Right lung (tissue), 5 donors: ENCODE measurements around the gene ABTB2. TPM values are rescaled to one million over a fixed set of nuclear protein-coding genes. Genes with fewer than 3 reads are reported as not detected.

Experiments used
- DNase-seq, 2 donors: peaks; one replicate each; pipeline ENCODE4 v3.0.0-alpha.2; 2013
- polyA plus RNA-seq, 5 donors: library from polyadenylated mRNA; unstranded; fragments of 120-200 nt; gene quantifications; one replicate each; pipeline versions ENCODE4 v1.2.1 to v1.2.3, GENCODE V29; 2013; ENCODE audit warnings: inconsistent platforms in 1 of 5, low replicate concordance in 1 of 5; ENCODE audit not compliant: insufficient read length in 5 of 5, insufficient read depth in 1 of 5

Gene ABTB2
- polyA plus RNA-seq, 5 donors: 3.7 to 5.4 (median 4.1) TPM

DNA sequence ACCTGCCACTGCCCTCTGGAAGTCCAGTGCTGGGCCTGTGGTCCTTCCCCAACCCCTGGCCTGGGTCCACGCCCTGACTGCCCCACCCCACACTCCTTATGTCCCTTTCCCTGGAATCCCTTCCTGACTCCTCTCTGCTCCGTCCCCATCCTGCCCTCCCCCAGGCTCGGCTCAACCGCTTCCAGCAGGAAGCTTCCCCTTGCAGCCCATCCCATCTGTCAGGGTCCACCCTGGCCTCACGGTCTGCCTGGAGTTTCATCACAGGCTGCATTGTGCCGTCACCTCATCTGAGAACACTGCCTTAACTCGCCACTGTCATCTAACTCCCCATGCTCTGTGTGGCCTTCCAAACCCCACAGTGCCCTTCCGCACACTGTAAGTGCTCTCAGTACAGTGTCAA, 188.1 kb downstream of the ABTB2 start:
- DNase-seq: no peak

DNA sequence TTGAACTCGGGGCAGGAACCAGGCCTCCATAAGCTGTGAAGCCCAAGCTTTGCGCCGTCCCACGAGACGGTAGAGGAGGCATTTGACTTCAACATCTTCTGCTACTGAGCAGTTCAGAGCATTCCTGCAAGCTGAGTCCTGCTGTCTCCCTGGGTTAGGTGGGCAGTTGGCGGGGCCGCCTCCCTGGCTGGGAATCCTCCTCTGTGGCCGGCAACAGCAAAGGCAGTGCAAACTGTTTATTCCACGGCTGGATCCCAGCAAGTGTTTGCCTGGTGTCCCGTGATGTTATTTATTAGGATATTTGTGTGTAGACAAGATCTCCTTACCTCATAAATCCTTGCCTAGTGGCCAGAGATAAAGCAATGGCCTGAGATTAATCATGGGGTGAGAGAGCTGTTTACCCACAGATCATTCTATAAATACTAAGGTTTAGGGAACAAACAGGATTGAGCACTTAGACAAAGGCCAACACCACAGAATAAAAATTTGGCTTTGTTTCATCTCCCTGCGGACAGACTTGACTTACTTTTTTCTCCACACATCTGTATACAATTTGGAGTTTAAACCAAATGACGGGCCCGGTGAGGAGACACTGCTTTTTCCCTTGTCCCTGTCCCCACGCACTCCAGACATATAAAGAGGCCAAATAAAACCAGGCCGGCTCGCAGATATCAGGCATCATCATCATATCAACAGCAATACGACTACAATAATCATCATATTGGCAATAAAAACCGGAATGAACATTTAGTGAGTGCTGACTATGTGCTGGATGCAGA, 189.0 kb downstream of the ABTB2 start:
- DNase-seq: no peak

DNA sequence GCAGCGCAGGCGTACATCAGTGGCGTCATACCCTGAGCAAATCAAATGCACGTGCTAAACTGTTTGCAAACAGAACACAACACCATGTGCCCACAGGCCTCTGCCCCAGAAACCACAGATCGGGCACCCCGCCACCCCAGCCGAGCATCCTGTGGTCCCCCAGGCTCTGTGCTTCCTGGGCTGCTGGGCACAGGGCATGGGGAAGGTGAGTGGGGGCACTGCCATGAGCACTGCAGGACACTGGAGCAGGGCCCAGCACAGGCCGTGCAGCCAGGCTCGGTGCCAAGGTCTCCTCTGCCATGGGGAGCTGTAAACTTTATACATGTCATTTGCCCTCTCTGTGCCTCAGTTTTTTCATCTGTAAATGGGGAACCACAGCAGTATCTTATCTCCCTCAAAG, 189.8 kb downstream of the ABTB2 start:
- no peak for DNase-seq

DNA sequence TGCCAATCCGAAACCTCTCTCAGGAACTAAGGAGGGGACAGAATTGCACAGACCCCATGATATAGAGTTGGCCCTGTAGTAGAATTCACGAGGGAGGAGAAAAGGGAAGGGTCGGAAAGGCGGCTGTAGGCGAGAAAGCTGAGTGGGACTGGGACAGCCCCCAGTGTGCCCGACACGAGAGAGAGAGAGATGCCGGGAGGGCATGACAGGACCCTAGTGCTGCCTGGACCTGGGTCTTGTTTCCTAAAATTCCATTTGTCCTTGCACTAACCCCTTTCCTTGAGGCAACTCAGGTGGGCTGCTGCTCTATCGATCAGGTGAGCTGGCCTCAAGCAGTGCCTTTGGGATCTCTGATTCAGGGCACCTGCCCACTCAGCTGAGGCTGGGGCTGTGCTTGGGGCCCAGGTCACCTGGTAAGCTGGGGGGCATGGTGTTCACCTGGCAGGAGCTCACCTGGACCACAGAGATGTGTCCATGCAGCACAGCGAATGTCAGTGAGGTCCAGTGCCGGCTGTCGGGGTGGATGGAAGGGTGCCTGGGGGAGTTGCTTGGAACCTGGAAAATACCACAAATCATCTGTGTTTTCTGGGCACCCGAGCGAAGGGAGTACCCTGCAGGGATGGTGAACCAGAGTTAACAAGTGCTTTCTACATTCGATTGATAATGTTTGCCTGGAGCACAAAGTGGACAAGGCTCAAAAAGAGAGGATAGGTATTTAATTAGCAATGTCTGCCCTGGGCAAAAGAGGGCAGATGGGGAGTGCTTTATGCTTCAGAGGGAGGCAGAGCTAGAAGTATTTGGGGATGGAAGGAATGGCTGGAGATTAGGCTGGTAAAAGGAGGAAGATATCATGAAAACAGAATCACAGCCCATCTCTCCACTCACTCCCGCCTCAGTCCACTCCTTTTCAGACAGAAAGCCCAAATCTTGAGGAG, 190.7 kb downstream of the ABTB2 start:
- no peak for DNase-seq

DNA sequence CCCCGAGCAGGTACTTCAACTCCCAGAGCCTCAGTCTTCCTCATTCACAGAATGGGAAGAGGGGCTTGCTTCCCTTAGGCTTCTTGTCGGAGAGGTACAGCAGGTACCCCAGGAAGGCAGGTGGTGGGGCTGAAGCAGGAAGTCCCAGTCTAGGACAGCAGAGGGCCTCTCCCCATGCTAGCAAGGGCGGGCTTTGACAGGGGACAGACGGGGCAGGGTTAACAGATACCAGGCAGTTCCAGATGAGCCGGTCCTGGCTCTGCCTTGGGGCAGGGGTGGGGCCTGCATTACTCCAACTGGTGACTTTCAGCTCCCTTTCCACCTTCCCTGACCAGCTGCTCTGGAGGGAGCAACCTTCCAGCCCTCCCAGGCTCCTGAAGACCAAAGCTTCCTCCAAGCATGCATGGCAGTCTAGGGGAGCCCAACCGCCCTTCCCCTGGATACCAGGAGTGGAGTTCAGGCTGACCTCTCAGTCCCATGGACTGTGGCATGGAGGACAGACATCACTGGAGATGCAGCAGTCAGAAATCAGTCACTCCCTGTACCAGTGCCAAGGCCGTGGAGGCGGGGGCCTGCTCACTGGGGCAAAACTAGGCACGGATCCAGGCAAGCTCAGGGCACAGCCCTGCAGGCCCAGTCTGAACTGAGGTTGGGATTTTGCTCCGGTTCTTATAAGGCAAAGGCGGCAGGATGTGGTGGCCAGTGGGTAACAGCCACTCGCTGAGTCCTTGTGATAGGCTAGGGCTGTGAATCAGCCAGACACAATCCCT, 191.8 kb downstream of the ABTB2 start:
- no peak for DNase-seq

- no peak for DNase-seq
Observed at GRCh38 chr11:34165121-34165520, 192.7 kb downstream of the ABTB2 start.

GRCh38 chr11:34162856-34163255, 195.0 kb downstream of the ABTB2 start:
- no peak for DNase-seq

- no peak for DNase-seq
Observed at GRCh38 chr11:34162493-34162820, 195.4 kb downstream of the ABTB2 start.

GRCh38 chr11:34161812-34162492, 195.9 kb downstream of the ABTB2 start:
- no peak for DNase-seq

DNA sequence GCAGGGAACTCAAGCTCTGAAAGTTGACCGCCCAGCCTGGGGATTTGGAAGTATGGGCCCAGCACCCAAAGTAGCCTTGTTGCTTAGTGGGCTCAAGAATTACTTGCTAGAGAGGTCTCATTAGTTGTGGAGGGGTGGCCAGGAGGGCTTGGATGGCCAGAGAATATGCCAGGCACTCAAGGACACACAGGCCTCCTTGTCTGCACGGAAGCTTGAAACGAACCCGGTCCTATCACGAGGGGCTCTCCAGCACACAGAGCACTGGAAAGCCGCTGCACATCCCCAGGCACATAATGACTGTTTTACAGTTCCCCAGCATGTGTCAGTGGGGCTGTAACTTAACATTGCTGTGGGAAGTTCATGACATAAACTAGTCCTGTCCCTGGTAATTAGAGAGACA, 196.4 kb downstream of the ABTB2 start:
- no peak for DNase-seq

- DNase-seq: no peak
Observed at GRCh38 chr11:34160791-34161190, 197.0 kb downstream of the ABTB2 start.

- no peak for DNase-seq
Observed at GRCh38 chr11:34160049-34160721, 197.6 kb downstream of the ABTB2 start.

DNA sequence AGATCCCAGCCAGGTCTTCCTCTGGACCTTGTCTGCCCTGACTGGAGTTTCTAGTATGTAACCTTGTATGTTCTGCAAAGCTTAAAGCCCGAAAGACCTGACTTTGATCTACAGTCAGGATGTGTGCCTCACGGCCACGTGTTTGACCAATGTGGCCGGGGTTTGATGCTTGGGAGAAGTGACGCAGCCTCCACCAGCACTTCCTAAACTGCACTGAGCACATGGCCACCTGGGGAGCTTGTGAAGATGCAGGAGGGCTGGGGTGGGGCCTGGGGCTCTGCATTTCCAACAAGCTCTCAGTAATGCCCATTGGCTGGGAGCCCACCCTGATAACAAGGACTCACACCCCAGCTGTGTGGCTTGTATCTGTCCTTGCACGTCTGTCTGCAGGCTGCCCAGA, 199.1 kb downstream of the ABTB2 start:
- no peak for DNase-seq

DNA sequence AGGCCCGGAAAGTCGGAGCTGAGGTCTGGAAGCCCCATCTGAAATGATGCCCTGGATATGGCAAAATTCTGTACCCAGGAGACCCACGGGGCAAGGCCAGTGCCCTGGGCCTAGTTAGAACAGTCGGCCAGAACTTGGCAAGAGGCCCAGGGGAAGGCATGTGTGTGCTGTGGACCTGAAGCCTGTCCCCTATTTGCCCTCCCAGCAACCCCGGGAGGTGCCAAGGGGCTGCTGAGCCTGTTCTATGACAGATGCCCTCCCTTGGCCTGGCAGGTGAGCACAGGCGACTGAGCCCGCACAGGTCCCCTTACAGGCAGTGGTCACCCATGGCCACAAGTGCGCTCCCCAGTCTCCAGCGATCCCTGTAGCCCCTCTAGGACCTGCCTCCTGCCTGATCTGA, 200.6 kb downstream of the ABTB2 start:
- no peak for DNase-seq

DNA sequence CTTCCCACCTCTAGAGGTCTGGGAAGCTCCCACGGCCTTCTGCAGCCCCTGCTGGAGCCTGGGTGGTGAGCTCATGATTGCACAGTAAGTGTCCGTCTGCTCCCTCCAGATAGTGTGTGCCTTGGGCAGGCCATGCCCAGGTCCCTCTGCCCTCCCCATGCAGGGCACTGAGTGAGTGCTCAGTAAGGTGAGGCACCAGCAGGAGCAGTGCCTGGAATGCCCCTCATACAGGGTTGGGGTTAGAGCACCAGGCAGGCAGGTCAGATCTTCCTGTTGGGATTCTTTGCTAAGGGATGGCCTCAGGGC, 202.1 kb downstream of the ABTB2 start:
- no peak for DNase-seq

- no peak for DNase-seq
Observed at GRCh38 chr11:34155057-34155756, 202.6 kb downstream of the ABTB2 start.

DNA sequence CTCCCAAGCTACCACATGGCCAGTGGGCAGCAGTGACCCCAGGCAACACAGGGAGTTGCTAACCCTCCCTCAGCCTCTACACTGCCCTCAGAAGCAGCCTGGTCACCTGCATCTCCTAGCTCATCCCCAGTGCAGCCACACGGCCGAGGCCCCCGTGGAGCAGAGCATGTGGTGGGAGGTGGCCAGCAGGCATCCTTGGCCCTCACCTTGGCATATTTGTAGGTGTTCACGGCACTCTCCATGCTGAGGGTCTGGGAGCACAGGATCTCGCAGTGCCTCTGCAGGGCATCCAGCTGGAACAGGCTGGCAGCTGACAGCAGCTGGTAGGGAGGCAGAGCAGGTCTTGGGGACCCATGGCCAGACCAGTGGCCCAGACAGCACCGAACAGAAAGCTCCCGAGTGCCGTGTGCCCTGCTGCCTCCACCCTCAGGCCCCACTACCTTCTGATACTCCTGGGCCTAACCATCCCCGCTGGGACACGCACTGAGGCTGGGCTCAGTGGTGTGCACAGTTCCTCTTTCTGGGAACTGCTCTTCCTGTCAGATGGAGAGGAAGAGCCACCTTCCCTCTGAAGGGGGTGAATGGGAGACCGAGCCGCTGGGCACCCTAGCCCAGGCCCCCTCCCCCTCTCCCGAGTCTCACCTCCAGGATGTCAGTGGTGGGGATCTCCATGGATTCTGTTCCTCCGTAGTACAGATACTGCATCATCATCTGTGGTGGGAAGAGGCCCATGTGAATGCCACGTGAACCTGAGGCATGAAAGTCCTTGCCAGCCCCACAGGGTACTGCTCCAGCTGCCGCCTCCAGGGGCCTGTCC, 203.5 kb downstream of the ABTB2 start:
- DNase-seq: no peak

DNA sequence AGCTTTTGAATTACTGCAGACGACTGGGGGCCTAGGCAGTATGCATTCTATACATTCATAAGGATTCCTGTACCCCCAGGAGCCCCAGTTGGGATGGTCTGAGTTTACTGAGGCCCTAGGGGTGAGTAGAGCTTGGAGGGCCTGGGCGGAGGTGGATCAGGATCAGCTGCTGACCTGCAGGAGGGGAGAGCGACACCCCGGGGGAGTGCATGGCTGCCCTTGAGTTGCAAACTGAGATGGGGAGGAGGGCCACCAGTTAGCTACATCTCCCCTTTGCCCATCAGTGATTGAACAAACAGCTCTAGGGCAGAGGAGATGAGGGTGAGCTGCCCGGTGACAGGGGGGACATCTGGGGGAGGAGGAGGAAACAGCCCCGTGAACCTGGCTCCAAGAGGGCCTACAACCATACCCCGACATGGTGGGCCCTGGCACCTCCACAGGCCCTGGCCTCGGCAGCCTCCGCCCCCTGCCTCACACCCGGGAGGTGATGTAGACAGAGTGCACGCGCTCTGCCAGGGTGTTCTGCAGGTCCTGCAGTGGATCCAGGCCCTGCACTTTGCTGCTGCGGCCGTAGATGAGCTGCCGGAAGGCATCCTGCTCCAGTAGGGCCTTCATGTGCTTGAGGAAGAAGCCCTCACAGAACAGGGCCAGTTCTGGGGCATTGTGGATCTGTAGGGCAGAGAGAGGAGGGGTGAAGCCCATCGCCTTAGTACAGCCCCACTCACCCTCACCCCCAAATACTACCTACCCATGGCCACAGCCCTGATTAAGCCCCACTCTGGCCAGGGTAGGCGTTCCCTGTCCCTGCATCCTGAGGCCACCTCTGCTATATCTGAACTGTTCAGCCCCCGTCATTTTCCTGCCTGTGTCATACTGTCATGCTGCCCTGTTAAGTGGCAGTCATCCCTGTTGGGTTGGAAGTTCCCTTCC, 205.6 kb downstream of the ABTB2 start:
- no peak for DNase-seq

DNA sequence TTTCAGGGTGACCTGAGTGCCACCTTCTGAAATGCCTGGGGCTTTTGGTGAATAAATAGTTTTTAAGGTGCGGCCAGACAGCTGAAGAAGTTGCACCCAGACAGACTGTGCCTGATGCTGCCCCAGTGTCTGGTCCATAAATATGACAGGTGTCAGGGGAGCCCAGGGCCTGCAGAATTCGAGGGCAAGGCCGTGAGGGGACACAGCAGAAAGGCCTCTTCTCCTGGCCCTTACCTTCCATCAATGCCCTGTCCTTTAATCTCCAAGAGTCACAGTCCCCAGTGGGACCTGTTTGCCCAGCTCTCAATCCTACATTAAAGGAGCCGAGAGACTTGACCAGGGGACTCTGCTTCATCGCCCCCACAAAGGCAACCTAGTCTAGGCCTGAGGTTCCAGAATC, 206.6 kb downstream of the ABTB2 start:
- no peak for DNase-seq
